ENCODE results near the gene DSC3.

Gene DSC3

DNA sequence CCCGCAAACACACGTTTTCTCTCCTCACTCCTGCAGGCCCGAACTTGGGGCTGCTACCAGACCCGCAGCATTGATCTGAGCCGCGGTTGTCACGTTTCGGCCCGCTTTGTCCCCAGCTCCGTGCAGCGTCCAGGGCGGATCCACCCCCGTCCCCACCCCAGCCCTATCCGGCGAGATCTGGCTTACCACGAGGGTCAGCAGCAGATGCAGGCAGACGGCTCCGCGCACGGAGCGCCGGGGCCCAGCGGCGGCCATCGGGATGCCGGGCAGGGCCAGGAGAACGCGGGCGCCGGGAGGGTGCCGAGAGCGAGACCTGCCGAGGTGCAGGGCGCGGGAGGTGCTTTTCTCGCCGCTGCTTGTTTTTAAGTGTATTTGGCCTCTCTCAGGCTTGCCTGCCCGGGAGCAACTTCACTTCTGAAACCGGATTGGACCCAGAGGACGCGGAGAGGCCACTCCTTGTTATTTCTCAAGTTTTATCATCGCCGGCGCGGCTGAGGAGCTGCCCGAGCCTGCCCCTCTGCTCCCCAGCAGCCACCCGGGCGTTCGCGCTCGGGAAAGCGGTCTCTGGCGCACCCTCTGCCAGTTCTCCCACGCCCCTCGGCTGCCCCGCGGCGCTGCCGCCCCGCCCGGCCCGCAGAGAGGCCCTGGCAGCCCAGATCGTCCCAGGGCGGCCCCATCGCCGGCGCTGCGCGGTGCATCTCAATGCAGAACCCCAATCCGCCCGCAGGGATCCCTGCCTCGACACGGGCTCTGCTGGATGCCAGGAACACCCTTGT is at the start of gene DSC3:
DSC3 (minus strand) TSS at position 337 of the 776 bp plus-strand sequence; CDS start at position 255, 82 bp downstream.
- DNase-seq, result no peak

DNA sequence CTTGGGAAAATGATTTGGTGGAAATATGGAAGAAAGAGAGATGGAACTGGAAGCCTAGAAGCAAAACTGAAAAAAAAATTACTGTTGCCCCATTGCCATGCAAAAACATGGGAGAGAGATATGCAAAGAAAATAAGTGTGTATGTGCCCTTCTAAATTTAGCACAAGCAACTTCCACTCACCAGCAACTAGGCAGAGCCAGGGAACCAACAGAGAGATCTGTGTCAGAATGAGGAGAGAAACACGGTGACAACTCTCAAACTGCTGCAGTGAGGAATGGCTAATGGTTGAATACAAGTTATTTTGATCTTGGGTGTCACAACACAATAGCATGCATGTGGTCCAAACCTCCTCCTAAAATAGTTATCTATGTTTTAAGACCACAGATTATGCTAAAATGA is 48.8 kb upstream of the DSC3 start:
- no peak for DNase-seq

DNA sequence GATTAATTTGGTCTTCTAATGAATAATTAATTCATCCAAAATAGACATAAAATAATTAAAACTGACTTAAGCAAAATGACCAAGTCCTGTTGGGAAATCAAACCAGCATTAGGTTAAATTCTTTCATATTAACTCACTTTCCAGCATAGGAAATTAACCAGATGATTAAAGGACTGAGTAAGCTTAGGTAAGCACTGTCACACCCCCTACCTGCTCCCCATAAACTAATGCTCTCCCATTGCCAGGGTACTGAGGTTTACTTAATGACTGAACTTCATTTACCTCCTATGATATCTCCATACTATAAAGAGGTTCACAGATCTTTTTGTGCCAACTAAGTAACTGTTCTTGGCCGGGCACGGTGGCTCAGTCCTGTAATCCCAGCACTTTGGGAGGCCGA is 46.0 kb upstream of the DSC3 start:
- DNase-seq, result no peak

DNA sequence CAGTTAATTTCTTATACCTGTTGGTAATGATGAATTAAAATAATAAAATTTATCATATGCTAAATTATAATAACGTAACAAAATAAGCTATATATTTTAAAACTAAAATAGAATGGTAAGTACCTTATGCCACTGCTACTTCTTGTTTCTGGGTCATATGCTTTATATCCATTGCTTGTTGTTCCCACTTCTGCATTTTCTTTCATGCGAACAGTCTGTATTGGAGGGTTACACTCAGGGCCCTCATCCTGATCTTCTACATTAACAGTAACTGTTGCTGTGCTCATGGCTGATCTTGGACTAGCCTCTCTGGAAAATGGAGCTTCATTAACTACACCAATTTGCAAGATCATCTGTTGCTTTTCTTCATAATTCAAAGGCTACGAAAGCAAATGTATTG is 37.4 kb upstream of the DSC3 start:
- DNase-seq, result no peak

DNA sequence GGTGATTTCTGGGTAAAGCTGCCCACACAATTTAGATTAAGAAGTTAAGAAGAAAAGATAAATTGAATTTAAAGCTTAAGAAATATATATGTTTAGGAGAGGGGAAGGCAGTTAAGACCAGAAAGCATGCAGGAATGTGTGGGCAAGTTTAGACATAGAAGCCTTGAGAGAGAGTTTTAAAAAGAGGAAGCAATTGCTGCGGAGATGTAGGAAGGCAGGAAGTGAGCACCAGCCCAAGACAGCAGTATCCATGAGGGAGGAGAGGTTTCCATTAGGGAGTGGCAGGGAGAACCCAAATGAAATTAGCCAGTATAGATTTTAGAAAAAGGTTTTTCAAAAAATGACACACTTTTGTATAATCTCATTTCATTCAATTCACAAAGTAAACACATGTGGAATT is 35.3 kb upstream of the DSC3 start:
- DNase-seq, result no peak

DNA sequence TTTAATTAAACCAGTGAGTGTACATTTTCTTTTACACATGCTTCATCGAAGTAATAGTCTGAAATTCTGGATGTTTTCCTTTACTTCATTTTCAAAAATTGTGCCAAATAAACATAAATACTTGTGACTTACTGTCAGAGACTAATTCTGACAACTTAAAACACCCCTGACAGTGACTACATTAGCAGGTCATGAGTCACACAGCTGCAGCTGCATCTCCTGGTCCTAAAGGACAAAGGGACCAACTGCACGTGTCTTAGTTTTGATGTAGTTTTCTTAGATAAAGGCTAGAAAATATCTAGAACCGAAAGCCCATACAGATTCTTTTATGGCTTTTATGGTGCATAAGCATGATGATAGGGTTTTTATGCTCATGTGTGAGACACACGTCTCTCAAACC is 29.6 kb upstream of the DSC3 start:
- DNase-seq, result no peak

DNA sequence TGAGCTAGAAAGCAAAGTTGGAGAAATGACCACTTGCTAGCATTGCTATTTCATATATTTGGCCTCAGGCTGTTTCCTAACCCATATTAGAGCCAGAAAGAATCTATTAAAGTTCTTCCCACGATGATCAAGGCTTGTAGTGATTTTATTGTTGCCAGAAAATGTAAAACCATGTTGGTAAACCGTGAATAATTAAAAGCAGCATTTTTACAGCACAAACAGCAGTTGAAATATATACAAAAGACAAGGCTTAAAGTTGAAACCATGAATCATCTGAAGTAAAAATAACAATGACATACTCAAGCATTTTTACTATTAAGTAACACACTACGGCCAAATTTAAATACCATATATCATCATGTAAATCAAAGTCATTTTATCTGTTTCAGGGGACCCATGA is 27.7 kb upstream of the DSC3 start:
- DNase-seq, result no peak

DNA sequence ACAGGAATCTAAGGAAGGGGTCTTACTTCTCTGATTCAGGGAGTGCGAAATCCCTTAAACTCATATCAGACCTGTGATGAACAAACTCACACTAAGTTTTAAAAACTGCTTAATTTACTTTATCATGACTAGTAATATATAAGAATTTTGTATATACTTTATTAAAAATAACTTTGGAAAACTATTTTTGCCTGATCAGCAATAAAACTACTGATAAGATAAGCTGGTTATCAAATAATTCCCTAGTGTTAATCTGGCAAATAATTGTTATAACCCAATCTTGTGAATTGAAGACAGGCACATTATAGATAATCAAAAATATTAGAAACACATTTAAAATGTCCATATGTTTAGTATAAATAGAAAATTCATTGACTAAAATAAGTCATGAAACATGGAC is 23.7 kb upstream of the DSC3 start:
- DNase-seq, result no peak

DNA sequence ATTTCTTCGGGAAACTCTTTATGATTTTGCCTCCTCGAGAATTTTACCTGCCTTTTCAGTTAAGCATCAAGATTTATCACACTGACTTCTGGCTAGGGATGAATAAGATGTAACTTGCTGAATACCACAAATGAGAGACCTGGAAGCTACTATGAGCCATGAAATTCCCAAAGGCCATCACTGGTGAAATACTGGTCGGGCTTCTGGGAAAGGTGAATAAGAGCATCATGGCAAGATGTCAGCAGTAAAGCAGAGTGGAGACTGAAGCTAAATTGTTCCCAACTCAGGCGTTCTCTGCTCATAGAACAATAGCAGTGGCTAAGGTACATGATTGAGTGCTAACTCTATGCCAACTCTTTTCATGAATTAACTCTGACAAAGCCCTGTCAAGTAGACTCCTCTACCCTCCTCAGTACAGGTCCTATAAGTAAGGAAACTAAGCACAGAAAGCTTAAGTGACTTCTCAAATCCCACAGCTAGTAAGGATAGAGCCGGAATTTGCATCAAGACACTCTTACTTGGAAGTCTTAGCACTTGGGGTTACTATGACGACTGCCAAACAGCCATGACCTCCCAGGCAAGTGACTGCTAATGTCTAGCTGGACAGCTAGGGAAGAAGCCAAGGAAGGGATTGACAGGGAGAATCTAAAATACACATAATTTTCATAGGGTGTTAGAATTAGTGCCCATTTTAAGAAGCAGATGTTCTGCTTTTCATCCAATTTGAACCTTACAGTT is 22.7 kb upstream of the DSC3 start:
- DNase-seq, result no peak

DNA sequence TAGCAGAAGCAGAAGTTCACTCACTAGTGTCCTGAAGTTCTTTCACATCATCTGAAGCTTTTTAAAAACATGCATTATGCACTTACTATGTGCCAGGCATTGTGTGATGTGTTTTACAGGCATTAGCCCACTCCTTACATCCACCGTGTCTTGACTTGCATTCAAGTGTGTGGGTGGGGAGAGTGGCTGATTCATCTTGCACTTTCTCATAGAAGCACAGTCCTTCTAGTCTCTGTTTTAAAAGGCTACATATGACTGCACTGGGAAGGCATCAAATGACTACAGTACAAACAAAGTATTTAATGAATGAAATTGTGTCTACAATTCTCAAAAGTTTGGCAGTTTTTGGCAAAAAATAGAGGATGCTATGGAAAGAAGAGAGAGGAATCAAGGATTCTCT is 21.6 kb upstream of the DSC3 start:
- DNase-seq, result no peak

DNA sequence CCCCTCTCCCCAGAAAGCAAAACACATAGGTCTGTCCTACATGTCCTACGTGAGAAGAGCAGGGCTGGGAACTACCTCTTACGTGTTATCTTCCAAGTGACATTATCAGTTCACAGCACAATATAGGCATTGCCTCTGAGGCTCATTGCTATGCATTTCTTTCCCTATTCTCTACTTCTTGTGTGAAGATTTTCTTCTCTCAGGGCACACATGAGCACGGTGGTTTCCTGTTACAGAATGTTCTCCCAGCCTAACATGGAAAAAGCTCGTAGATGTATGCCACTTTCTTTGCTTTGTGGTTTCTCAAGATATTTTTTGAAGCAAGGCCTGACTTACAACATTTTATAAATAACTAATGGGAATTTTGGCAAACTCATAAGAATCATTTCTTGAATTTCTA is 19.4 kb upstream of the DSC3 start:
- DNase-seq, result no peak

DNA sequence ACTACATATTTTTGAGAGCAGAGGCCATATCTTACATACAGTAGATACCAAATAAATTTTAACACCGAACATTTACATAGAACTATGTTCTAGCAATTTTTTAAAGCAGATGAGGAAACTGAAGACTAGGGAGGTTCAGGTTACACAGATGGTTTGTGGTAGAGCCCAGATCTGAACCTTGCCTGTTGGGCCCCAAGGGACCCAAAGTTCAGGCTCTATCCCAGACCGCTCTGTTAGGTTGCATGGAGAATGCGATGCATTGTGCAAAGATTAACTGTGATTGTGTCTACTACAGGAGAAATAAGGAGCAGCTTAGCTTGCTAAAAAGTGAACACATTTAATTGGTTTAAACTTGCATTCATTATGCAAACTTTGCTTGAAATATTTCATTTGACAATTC is 16.4 kb upstream of the DSC3 start:
- DNase-seq, result no peak

DNA sequence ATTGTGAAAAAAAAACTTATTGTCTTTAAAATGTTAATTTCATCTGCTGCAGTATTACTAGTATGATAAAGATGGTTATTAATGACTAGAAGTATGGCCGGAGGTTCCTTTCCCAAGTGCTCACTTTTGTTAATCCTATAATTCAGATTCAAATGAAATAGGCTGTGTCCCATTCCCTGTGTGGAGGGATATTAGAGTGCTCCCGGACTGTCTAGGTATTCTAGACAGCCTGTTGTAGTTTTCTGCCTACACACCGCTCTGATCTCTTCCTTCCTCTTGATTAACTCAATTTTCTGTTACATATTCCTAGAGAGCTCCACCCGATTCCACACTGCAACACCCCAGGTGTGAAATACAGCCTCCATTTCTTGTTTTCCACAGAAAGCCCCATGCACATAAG is 15.4 kb upstream of the DSC3 start:
- DNase-seq, result no peak

DNA sequence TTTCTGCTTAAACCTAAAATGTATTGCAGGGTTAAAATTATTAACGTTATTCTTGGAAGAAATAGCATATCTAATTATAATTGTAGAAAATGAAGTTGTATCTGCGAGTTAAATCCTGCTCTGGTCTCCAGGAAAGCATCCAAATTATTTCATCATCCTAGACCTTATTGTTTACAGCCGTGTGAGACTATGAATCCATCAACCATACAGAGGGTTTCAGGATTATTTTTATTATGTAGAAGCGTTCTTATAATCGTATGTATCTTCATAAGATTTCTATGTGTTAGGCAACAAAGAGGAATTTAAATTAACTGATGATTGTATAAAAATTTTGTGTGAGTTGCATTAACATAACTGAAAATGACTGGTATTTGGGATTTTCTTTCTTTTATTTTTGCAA is 14.5 kb upstream of the DSC3 start:
- no peak for DNase-seq

DNA sequence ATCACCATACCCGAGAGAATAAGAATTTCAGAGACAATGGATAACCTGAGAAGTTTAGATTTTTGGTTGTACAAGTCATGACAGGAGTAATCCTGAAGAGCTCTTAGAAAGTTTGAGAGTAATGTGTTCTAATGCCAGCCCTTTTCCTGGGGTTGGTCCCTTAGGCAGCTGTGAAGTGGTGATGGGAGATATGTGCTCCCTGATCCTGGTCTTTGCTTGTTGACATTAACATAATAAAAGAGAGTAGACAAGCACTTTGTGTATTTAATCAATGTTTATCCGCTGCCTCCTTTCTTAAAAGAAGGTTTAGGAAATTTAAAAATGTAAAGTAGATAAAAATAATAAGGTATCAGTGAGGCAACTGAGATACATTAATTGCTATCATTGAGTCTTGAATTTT is 13.8 kb upstream of the DSC3 start:
- DNase-seq, result no peak

DNA sequence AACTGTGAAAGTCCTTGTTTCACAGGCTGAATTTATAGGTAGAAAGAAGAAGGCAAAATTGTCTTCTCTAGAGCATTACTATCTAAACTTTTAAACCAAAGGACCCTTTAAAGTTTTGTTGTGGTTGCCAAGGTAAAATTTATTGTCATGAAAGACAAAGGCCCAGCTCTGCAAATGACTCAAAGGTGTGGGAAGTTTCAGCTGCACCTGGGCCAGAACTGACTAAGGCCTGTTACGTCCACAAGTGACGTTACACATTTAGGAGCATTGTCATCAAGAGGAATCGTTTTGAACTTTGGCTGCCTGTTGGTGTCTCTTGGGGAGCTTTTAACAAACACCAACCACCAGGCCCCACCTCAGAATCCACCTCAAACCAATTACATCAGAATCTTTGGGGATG is 8.1 kb upstream of the DSC3 start:
- DNase-seq, result no peak

DNA sequence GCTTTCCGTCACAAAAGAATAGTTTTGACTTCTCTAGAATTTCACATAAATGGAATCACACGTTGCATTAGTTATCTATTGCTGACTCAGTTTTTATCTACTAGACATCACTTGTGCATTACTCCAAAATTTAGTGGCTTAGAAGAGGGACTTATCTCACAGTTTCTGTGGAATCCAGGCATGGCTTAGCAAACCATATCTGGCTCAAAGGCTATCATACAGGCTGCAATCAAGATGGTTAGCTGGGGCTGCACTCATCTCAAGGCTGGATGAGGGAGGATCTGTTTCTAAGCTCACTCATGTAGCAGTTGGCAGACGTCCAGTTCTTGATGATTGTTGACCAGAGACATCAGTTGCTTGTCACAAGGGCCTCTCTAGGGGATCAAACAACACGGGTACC is 6.6 kb upstream of the DSC3 start:
- no peak for DNase-seq

DNA sequence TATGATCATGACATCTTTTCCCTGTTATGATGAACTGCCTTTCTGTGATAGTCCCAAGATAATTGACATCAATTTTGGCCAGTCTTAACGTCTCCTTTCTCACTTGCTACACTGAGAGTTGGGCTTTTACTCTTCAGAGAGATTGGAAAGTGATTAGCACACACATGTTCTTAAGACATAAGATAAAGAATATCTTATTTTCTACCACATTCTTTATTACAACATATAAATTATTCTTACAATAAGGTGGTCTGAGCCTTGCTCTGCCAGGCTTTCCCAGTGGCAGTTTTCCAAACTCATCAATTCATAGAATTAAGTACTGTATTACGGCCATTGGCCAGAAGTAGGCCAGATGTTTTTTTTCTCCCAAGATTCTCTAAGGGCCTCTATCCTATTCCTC is 5.7 kb upstream of the DSC3 start:
- no peak for DNase-seq

DNA sequence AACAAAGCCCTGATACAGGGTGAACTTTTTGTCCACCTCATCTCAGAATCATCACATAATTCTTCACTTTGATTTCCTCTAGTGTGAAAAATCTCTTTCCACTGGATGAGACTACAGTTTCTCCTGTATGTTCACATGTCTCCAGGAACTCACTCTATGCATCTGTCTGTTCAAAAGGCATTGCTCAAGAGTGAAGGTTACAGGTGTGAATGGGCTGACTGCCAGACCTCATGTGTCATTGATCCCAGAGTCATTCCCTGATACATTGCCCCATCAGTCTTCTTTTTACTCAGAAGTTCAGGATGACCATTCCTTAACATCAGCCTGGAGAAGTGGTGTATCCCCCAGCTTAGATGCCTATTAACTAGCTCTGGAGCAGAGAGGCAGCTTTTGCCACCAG is 4.4 kb upstream of the DSC3 start:
- DNase-seq, result no peak

DNA sequence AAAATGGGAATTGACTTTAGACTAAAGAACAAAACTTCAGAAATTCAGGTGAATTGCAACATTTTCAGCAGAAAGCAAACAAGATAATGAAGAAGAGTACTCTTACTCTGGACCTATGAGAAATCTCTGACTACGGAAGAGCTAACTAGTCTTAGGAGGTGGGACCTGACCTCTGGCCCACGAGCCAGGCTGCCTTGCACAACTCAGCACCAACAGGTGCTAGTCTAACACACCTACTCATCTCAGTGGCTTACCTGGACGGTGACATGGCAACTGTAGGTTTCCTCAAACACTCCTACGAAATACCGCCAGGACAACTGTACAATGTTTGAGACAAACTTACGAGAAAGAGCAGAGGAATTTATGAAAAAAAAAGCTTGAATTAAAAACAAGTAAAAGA is 3.1 kb upstream of the DSC3 start:
- no peak for DNase-seq

DNA sequence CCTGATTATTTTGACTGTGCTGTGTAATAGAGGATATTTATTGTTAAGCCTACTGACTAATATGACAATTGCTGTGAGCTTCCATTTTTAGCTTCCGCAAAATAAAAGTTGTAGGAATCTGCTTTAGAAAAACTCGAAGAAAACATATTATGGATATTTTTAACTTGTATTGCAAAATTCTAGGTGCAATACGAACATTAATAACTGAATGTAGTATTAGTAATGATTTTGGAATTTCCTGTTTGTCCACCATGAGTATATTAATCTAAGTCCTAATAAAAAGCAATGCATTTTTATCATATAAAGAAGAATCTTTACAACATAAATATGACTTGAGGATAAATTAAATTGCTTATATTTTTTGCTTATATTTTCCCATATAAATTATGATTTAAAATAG is 2.4 kb upstream of the DSC3 start:
- no peak for DNase-seq

DNA sequence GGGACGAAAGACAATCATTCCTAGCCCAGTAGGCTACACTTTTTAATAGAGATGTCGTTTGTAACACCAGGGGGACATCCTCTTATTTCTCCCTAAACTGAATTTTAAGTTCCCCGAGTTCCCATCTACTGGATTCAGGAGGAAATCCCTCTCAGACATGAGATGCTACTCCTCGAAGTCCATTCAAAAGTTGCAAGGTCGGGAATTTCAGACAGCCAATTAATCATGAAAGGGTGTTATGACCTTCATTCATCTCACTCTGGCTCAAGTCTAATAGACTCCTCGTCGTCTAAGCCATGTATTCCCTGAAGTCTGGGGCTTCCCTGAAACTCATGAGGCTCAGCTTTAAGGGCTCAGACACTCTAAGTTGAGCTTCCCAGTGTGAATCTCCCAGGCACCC is 1.2 kb upstream of the DSC3 start:
- DNase-seq, result no peak

DNA sequence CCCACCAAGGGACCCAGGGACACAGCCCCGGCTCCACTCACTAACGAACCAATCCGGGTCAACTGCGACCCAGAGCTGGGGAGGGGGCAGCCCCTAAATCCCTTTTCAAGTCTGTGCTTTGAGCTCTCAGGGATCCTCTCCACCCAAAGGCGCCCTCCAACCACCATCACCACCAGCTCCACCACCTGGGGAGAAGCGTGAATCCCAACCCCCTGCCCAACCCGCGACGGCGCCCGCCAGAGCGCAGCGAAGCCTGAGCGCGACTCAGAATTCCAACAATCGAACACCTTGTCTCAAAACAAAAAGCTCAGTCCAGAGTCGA is 497 bp downstream of the DSC3 start:
- DNase-seq, result no peak

DNA sequence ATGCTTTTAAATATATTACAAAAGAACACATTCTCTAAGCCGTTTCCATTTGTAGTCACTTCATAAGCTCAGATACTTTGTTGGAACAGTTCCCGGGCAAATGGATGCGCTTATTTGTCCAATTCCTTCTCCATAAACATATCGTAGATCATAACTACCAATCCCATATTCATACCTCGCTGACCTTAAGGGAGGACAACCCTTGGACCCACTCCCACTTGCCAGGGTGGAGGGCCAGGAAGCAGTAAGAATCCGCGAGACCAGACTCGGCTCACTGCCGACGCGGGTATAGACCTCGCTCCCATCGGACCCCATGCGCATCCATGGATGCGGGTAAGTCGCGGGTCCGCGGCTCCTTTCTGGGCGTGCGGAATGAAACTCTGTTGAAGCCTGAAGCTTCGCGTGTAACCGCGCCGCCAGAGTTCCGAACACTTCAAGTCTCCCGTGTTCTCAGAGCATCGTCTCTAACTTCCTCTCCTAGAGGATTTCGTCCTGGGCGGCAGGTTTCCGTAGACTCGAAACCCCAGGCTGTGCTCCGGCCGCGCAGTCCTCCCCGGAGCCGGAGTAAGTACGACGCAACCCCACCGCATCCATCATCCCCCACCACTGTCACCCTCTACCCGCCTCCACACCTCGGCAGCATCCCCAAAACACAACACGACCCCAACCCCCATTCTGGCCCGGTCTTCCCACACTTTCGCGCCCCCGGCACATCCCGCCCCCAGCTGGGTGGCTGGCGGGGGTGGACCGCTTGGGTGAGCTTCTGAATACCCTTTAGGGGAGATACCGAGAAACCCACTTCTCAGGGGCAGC is 1.1 kb downstream of the DSC3 start:
- no peak for DNase-seq

All from stimulated activated CD4-positive, alpha-beta T cell treated with anti-CD3 and anti-CD28 coated beads, Interleukin-12 subunit alpha, Interleukin-12 subunit beta, amount 100 ng/mL, for 4 hours (primary cell).